Measurements from ENCODE around the gene MRPL49. TPM values are rescaled to one million over a fixed set of nuclear protein-coding genes. Genes with fewer than 3 reads are reported as not detected.

Gene MRPL49
- total and polyA plus RNA-seq, 2 experiments from 2014 or later, result 46.8 to 57.6 TPM

DNA sequence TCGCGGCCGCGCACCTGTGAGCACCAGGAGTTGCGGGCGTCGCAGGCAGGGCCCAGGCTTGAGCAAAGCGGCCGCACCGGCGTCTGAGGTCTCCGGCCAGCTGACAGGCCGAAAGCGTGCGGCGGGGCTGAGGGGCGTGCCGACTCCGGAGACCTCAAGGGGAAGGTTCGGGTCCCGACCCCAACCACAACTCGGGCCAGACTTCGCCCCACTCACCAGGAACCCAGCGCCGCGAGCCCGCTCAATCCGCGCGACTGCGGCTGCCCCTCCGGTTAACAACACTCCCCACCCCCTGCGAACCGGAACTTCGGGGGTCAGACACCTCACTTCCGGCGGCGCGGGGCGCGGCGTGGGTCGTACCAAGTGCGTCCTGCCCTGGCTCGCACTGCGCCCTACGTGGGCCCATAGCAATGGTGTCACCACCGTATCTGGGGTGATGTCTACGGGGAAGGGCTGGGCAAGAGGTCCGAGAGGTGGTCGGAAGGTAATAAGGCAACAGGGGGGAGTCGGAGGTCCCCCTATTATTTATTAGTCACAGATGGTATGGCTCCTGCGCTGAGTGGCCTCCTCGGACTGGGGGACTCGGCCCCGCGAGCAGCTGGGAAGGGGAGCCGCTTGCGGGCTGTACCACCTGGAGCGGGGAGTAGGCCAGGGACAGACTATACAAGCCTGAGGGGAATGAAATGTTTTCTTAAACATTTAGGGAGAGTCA, 12.3 kb downstream of the MRPL49 start, which contains the start of gene SYVN1:
Gene SYVN1, minus strand, starts transcription at position 280 of the 712 bp plus-strand sequence. CDS start 918 bp downstream, outside the sequence.
- TF ChIP-seq EZH2phosphoT487 (IDR thresholded peaks at IDR 0.05; ENCODE audit: low read depth, severe bottlenecking, unreplicated experiment) (no peak), EZH2 (IDR thresholded peaks at IDR 0.05; ENCODE audit: borderline replicate concordance) (no peak)
- TF ChIP-seq, protein P1, sequence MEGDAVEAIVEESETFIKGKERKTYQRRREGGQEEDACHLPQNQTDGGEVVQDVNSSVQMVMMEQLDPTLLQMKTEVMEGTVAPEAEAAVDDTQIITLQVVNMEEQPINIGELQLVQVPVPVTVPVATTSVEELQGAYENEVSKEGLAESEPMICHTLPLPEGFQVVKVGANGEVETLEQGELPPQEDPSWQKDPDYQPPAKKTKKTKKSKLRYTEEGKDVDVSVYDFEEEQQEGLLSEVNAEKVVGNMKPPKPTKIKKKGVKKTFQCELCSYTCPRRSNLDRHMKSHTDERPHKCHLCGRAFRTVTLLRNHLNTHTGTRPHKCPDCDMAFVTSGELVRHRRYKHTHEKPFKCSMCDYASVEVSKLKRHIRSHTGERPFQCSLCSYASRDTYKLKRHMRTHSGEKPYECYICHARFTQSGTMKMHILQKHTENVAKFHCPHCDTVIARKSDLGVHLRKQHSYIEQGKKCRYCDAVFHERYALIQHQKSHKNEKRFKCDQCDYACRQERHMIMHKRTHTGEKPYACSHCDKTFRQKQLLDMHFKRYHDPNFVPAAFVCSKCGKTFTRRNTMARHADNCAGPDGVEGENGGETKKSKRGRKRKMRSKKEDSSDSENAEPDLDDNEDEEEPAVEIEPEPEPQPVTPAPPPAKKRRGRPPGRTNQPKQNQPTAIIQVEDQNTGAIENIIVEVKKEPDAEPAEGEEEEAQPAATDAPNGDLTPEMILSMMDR (IDR thresholded peaks at IDR 0.05; ENCODE audit: poor library complexity), result no peak
- H2AFZ ChIP-seq, result peak within 1 kb of the TSS; percentile 34
- WGBS (ENCODE audit: low lambda C conversion rate, missing lambda C conversion rate), result under 1% methylated on average over 53 of the region's 60 CpGs

DNA sequence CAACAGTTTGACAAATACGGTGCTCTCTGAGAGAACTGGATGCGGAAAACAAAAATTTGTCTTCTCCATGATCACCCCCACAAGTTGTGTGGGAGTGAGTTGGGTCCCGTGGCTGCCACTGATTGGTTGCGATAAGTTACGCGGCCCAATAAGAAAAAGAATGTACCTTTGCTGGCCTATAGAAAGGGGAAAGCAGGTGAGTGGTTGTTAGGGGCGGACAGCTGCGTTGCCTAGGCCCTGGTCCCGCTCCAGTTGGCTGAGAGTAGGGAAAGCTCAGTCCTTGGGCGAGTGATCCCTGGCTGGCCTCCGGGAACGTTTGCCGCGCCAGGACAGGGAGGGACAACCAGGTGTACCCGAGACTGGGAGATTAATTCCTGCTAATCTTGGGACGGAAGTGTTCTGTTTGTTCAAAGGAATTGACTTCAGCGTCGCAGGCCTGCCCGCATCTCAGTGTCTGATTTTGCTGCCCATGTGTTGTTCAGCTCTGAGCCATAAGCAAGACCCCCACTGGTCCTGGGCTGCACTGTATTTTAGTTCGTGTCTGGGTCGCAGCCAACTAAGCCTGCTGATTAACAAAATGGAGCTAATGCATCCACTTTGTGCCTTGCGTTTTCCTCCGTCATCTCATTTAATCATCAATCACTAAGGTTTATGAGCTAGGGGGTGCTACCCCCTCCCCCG, 13.0 kb downstream of the MRPL49 start:
- Histone ChIP-seq H3K4me1 (ENCODE audit: insufficient read depth) (peaks cover 17% of the 10 kb centered on the region), H2AFZ (peak overlapping the region; percentile 34)
- 2% methylated on average over 24 of the region's 24 CpGs for WGBS (ENCODE audit: low lambda C conversion rate, missing lambda C conversion rate)

More for the DNA sequence above, 12.3 kb downstream of the MRPL49 start, which contains the start of gene SYVN1:
- H3K4me3 ChIP-seq, result peak within 1 kb of the TSS; percentile 29
- peaks cover 17% of the 10 kb centered on the region for H3K4me1 ChIP-seq (ENCODE audit: insufficient read depth)
- H3K27me3 ChIP-seq, result no peaks in the 10 kb centered on the region
- H3K9me2 ChIP-seq (replicated peaks; ENCODE audit: insufficient read depth), result no peaks in the 10 kb centered on the region
- no peaks in the 10 kb centered on the region for H3K9me3 ChIP-seq (ENCODE audit: low read depth)
- DNase-seq (ENCODE audit: low spot score), result peak; percentile 95
- peak within 1 kb of the TSS; percentile 95 for H3K4me2 ChIP-seq
- peak within 1 kb of the TSS; percentile 98 for H3K27ac ChIP-seq
- no peaks in the 10 kb centered on the region for H3K36me3 ChIP-seq (replicated peaks; ENCODE audit: insufficient read depth, low read depth)
- H4K20me1 ChIP-seq (ENCODE audit: insufficient read depth, poor library complexity, severe bottlenecking), result peaks cover 4% of the 10 kb centered on the region
- peaks cover 30% of the 10 kb centered on the region for H3K79me2 ChIP-seq

DNA sequence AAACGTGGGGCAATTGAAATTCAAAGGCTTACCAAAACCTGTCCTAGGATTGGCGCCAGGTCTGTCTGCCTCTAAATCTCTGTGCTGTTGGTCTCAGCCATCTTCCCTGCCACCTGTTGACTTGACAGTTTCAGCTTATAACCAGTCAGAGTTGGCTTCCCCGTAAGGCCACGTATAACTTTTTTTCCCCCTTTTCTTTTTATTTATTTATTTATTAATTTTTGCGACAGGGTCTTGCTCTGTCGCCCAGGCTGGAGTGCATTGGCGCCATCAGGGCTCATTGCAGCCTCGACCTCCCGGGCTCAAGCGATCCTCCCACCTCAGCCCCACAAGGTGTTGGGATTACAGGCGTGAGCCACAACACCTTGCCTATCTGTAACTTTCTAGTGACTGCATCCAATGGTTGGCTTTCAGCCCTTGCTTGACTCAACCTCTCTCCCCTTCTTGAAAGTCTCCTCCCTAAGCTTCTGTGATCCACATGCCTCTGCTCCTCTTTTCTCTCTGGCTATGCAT, 13.6 kb downstream of the MRPL49 start:
- peak overlapping the region; percentile 85 for H3K27ac ChIP-seq
- H3K9me2 ChIP-seq (replicated peaks; ENCODE audit: insufficient read depth), result no peaks in the 10 kb centered on the region
- H3K36me3 ChIP-seq (replicated peaks; ENCODE audit: insufficient read depth, low read depth), result no peaks in the 10 kb centered on the region
- H2AFZ ChIP-seq, result peak overlapping the region; percentile 14
- TF ChIP-seq EZH2phosphoT487 (IDR thresholded peaks at IDR 0.05; ENCODE audit: low read depth, severe bottlenecking, unreplicated experiment) (no peak), EZH2 (IDR thresholded peaks at IDR 0.05; ENCODE audit: borderline replicate concordance) (no peak)
- TF ChIP-seq, protein P1 (IDR thresholded peaks at IDR 0.05; ENCODE audit: poor library complexity), result no peak
- 70% methylated on average over 11 of the region's 11 CpGs for WGBS (ENCODE audit: low lambda C conversion rate, missing lambda C conversion rate)
- H3K27me3 ChIP-seq, result no peaks in the 10 kb centered on the region
- H3K4me1 ChIP-seq (ENCODE audit: insufficient read depth), result peaks cover 17% of the 10 kb centered on the region
- H3K9me3 ChIP-seq (ENCODE audit: low read depth), result no peaks in the 10 kb centered on the region
- no peak for DNase-seq (ENCODE audit: low spot score)
- H3K4me2 ChIP-seq, result peak overlapping the region; percentile 73
- peak overlapping the region; percentile 16 for H3K4me3 ChIP-seq
- peaks cover 4% of the 10 kb centered on the region for H4K20me1 ChIP-seq (ENCODE audit: insufficient read depth, poor library complexity, severe bottlenecking)
- H3K79me2 ChIP-seq, result peaks cover 30% of the 10 kb centered on the region

More for the DNA sequence above, 13.0 kb downstream of the MRPL49 start:
- peak; percentile 96 for DNase-seq (ENCODE audit: low spot score)
- Histone ChIP-seq H3K79me2 (peaks cover 30% of the 10 kb centered on the region), H3K9me3 (ENCODE audit: low read depth) (no peaks in the 10 kb centered on the region), H3K27me3 (no peaks in the 10 kb centered on the region), H4K20me1 (ENCODE audit: insufficient read depth, poor library complexity, severe bottlenecking) (peaks cover 4% of the 10 kb centered on the region), H3K27ac (peak overlapping the region; percentile 98), H3K4me3 (peak overlapping the region; percentile 29), H3K9me2 (replicated peaks; ENCODE audit: insufficient read depth) (no peaks in the 10 kb centered on the region), H3K36me3 (replicated peaks; ENCODE audit: insufficient read depth, low read depth) (no peaks in the 10 kb centered on the region), H3K4me2 (peak overlapping the region; percentile 95)
- TF ChIP-seq EZH2phosphoT487 (IDR thresholded peaks at IDR 0.05; ENCODE audit: low read depth, severe bottlenecking, unreplicated experiment) (no peak), EZH2 (IDR thresholded peaks at IDR 0.05; ENCODE audit: borderline replicate concordance) (no peak)
- TF ChIP-seq, protein P1 (IDR thresholded peaks at IDR 0.05; ENCODE audit: poor library complexity), result no peak
